Measurements from ENCODE around the gene SORCS2.

GRCh38 chr4:7510066-7510465, 317.7 kb downstream of the SORCS2 start:
- TF ChIP-seq CTCF (IDR thresholded peaks at IDR 0.05; ENCODE audit: borderline replicate concordance, extremely low read depth, low read length, poor library complexity, severe bottlenecking), result no peak
- TF ChIP-seq EZH2 (IDR thresholded peaks at IDR 0.05; ENCODE audit: borderline replicate concordance, low read depth, low read length, severe bottlenecking), result no peak
